HepG2 (cell line): ENCODE measurements around the gene RASAL3.

ENCODE experiments used
- ESRRA ChIP-seq: sonication (generic); formaldehyde crosslinking; IDR thresholded peaks from 2 replicates; pipeline ENCODE4 v1.5.1; 2020; ENCODE audit warnings: mild to moderate bottlenecking, low read depth, missing genetic modification reagents
- HNRNPLL ChIP-seq: fragments of 200-400 bp; formaldehyde crosslinking; IDR thresholded peaks from 2 replicates; pipeline ENCODE4 v1.6.1; 2017; ENCODE audit warnings: mild to moderate bottlenecking, low read depth, low read length; ENCODE audit not compliant: poor library complexity, severe bottlenecking
- POLR2AphosphoS5 ChIP-seq: IDR thresholded peaks from 2 replicates; pipeline ENCODE4 v1.6.1; 2012; ENCODE audit warnings: low read depth, low read length
- ZNF7 ChIP-seq: IDR thresholded peaks from 2 replicates; pipeline ENCODE4 v1.6.1; 2016; ENCODE audit warnings: missing biosample characterization, missing genetic modification reagents

GRCh38 chr19:15436826-15437110 lies 27.6 kb downstream of the RASAL3 start:
- TF ChIP-seq ESRRA (CRISPR knock-in tag) (no peak), ZNF7 (CRISPR knock-in tag) (no peak), HNRNPLL (no peak), POLR2AphosphoS5 (no peak)
